RWPE2 (cell line): ENCODE results near the gene GPRIN2.

Experiments used
- ATAC-seq: fragments of 200-7000 bp; cut with Tn5 transposase; 3 replicates; pipeline ENCODE4 v1.9.1; 2021; ENCODE audit warnings: low read depth
- DNase-seq: peaks from one replicate; pipeline ENCODE4 v3.0.0-alpha.2; 2020; ENCODE audit warnings: low spot score
- H3K27ac ChIP-seq: fragments of 450-650 bp; 2 replicates; pipeline ENCODE4 v1.5.1; 2017; ENCODE audit warnings: mild to moderate bottlenecking; ENCODE audit not compliant: poor library complexity, severe bottlenecking
- H3K27me3 ChIP-seq: fragments of 250-450 bp; sonication (Bioruptor Pico); 2 replicates; pipeline ENCODE4 v1.5.1; 2021; ENCODE audit warnings: mild to moderate bottlenecking, moderate library complexity; ENCODE audit not compliant: insufficient read depth, poor library complexity, severe bottlenecking
- H3K36me3 ChIP-seq: fragments of 250-450 bp; sonication (Bioruptor Pico); 2 replicates; pipeline ENCODE4 v1.5.1; 2020; ENCODE audit warnings: low read depth, mild to moderate bottlenecking, moderate library complexity
- H3K4me1 ChIP-seq: fragments of 250-450 bp; sonication (Bioruptor Pico); 2 replicates; pipeline ENCODE4 v1.5.1; 2021; ENCODE audit warnings: mild to moderate bottlenecking, moderate library complexity; ENCODE audit not compliant: insufficient read depth, poor library complexity, severe bottlenecking
- H3K4me3 ChIP-seq: fragments of 250-450 bp; sonication (Bioruptor Pico); 2 replicates; pipeline ENCODE4 v1.5.1; 2021; ENCODE audit warnings: mild to moderate bottlenecking, moderate library complexity; ENCODE audit not compliant: severe bottlenecking
- H3K9me3 ChIP-seq: fragments of 250-450 bp; sonication (Bioruptor Pico); 2 replicates; pipeline ENCODE4 v1.5.1; 2021; ENCODE audit warnings: mild to moderate bottlenecking, moderate library complexity; ENCODE audit not compliant: severe bottlenecking
- CTCF ChIP-seq: fragments of 450-650 bp; IDR thresholded peaks from one replicate; pipeline ENCODE4 v1.5.1; 2017; ENCODE audit warnings: mild to moderate bottlenecking, moderate library complexity; ENCODE audit not compliant: poor library complexity, severe bottlenecking

GPRIN2 gene

GRCh38 chr10:46526682-46527038, 29.8 kb downstream of the GPRIN2 start:
- H3K27ac ChIP-seq = no peak overlapping the region
- H3K36me3 ChIP-seq = no peaks in the 10 kb centered on the region
- no peaks in the 10 kb centered on the region for H3K27me3 ChIP-seq
- H3K4me1 ChIP-seq = peaks cover 32% of the 10 kb centered on the region
- peak; percentile 6; the same call in 2 of the 3 replicates for ATAC-seq
- H3K9me3 ChIP-seq = no peaks in the 10 kb centered on the region
- no peak overlapping the region for H3K4me3 ChIP-seq
- DNase-seq = peak; percentile 82
- TF ChIP-seq CTCF = no peak

- no peaks in the 10 kb centered on the region for H3K9me3 ChIP-seq
- no peaks in the 10 kb centered on the region for H3K36me3 ChIP-seq
- H3K4me1 ChIP-seq = peaks cover 32% of the 10 kb centered on the region
- ATAC-seq (no peak), DNase-seq (peak; percentile 44)
- no peaks in the 10 kb centered on the region for H3K27me3 ChIP-seq
- TF ChIP-seq CTCF = no peak
- H3K27ac ChIP-seq = peak overlapping the region; percentile 96
- H3K4me3 ChIP-seq = no peak overlapping the region
These were observed 30.4 kb downstream of the GPRIN2 start for GRCh38 chr10:46525824-46526681.

DNA sequence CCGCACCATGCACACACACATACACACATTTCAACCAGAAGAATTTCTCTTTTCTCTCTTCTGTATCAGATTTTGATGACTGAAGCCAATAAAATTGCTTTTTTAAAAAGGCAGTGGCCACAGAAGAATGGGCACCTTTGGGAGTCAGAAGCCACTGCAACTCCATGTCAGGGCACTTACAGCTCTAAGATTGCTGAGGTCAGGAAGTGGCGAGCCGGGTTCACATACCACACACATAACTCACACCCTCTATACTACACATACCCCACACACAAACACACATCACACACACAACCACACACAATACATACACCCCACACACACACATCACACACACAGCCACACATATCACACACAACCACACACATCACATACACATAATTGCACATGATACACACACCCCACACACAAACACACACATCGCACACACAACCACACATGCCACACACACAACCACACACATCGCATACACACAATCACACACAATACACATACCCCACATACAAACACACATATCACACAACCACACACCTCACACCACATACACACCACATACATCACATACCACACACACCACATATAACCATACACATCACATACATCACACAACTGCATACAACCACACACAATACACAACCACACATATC, 31.2 kb downstream of the GPRIN2 start:
- Histone ChIP-seq H3K36me3 (no peaks in the 10 kb centered on the region), H3K27ac (peak overlapping the region; percentile 96), H3K9me3 (no peaks in the 10 kb centered on the region), H3K4me3 (no peak overlapping the region), H3K4me1 (peaks cover 32% of the 10 kb centered on the region), H3K27me3 (no peaks in the 10 kb centered on the region)
- ATAC-seq = peak; percentile 46
- no peak for TF ChIP-seq CTCF
- peak; percentile 84 for DNase-seq

DNA sequence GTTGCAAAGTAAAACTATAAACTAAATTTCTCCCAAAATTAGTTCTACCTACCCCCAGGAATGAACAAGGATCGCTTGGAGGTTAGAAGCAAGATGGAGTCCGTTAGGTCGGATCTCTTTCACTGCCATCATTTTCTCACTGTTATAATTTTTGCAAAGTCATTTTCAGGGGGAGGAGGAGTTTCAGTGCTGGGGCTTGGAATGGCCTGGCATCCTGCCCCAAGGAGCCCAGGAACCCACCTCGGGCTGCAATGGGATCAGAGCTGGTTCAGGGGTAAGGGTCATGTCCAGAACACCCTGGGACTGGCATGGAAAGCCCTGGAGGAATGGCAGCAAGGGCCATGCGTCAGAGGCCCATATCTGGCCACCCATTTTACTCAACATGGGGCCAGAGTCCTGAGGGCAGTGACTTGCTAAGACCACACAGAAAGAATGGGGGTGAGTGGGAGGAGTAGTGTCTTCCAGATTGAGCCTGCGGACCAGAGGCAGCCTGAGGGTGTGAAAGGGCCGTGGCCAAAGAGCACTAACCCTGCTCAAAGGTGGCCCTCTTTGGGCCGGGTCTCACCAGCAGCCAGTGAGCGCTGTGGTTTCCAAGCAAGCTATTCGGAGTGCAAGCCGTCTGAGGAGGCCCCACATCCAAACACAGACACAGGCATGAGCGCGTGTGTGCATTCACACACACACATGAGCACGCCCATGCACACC, 31.8 kb downstream of the GPRIN2 start:
- no peaks in the 10 kb centered on the region for H3K9me3 ChIP-seq
- H3K27me3 ChIP-seq = no peaks in the 10 kb centered on the region
- peak; percentile 41 for ATAC-seq
- H3K4me3 ChIP-seq = no peak overlapping the region
- peaks cover 32% of the 10 kb centered on the region for H3K4me1 ChIP-seq
- H3K27ac ChIP-seq = peak overlapping the region; percentile 96
- peak; percentile 87 for DNase-seq
- TF ChIP-seq CTCF = no peak
- no peaks in the 10 kb centered on the region for H3K36me3 ChIP-seq
